H1 (cell line): Measurements from ENCODE around the gene ARL8A.

ENCODE experiments used
- CEBPB ChIP-seq: IDR thresholded peaks from 2 replicates; pipeline ENCODE4 v1.6.1; 2012; ENCODE audit warnings: low read depth, low read length
- CHD2 ChIP-seq: IDR thresholded peaks from 2 replicates; pipeline ENCODE4 v1.6.1; 2012; ENCODE audit warnings: low read length, improper control_type of control experiment
- CTCF ChIP-seq, 3 experiments: IDR thresholded peaks; 1 replicate in 2 of 3; 2 replicates in 1 of 3; pipeline versions ENCODE4 v1.5.1 to v1.6.1; 2011; ENCODE audit warnings: low read length in 3 of 3, mild to moderate bottlenecking in 3 of 3, inconsistent platforms in 2 of 3, low read depth in 1 of 3, moderate library complexity in 1 of 3; ENCODE audit not compliant: insufficient read depth in 1 of 3; ENCODE audit errors: control extremely low read depth in 1 of 3
- MAFK ChIP-seq: IDR thresholded peaks from 2 replicates; pipeline ENCODE4 v1.6.1; 2012; ENCODE audit warnings: low read depth, mild to moderate bottlenecking, improper control_type of control experiment, low read length
- RFX5 ChIP-seq: IDR thresholded peaks from 2 replicates; pipeline ENCODE4 v1.6.1; 2011; ENCODE audit warnings: low read depth, low read length, improper control_type of control experiment, borderline replicate concordance
- TCF12 ChIP-seq: IDR thresholded peaks from 2 replicates; pipeline ENCODE4 v1.6.1; 2011; ENCODE audit warnings: low read depth, mild to moderate bottlenecking, low read length
- TEAD4 ChIP-seq: IDR thresholded peaks from 2 replicates; pipeline ENCODE4 v1.6.1; 2012; ENCODE audit warnings: low read depth, low read length, inconsistent platforms, mixed read lengths

GRCh38 chr1:202135221-202135721 lies 9.3 kb downstream of the ARL8A start:
- TF ChIP-seq CTCF (IDR thresholded peaks at IDR 0.05; ENCODE audit: control extremely low read depth in 1 of 3, insufficient read depth in 1 of 3, low read depth in 1 of 3, low read length in 3 of 3): peak in 2 of 3 experiments; percentile 84 to 87; a peak in 3 of 4 replicates
- TF ChIP-seq TCF12: no peak
- no peak for TF ChIP-seq MAFK
- TF ChIP-seq CHD2: no peak
- no peak for TF ChIP-seq TEAD4
- no peak for TF ChIP-seq RFX5
- no peak for TF ChIP-seq CEBPB
